IPS-18c (cell line): ENCODE results near the gene TBPL1.

Source experiments
- H3K4me3 ChIP-seq: 2 replicates; pipeline ENCODE4 v1.7.0; 2013; ENCODE audit warnings: low read depth, mild to moderate bottlenecking, low read length, moderate library complexity; ENCODE audit not compliant: insufficient read depth
- H3K9me3 ChIP-seq: one replicate; pipeline ENCODE4 v1.6.1; 2013; ENCODE audit warnings: mild to moderate bottlenecking, low read length, moderate library complexity; ENCODE audit not compliant: control insufficient read depth, insufficient read depth

The TBPL1 gene

DNA sequence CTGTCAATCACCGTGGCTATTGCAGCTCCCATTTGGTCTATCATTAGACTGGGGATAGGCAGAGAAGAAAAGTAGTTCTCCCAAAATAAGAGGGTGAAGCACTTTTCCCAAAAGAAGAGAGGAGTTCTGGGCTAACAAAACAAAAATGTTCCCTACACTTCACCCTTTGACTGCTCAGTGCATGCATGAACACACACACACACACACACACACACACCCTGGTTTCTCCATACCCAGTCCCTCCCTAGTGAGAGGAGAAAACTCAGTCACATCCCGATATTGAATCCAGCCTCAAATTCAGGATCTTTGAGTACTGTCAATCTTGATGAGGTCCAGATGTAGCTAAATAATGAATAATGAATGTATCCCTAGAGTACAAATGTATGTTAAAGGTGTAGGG lies 4.6 kb upstream of the TBPL1 start:
- H3K9me3 ChIP-seq: peaks cover 2% of the 10 kb centered on the region
- no peak overlapping the region for H3K4me3 ChIP-seq

DNA sequence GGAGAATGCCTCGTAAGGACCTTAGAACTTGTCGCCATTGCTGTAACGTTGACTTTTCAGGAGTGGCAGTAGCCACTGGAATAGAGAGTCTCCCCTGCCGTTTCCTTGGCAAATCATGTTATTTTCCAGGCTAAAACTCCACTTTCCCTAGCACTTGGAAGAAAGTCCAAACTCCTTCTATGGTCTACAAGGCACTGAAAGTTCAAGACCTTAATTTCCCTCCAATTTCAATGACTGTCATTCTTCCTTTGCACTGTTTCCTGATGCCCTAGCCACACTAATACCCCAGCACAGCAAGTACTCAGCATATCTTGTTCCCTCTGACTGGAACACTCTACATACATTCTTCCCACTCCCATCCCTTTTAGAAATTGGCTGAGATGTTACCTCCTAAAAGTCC lies 1.8 kb upstream of the TBPL1 start:
- no peak overlapping the region for H3K4me3 ChIP-seq
- peaks cover 2% of the 10 kb centered on the region for H3K9me3 ChIP-seq

DNA sequence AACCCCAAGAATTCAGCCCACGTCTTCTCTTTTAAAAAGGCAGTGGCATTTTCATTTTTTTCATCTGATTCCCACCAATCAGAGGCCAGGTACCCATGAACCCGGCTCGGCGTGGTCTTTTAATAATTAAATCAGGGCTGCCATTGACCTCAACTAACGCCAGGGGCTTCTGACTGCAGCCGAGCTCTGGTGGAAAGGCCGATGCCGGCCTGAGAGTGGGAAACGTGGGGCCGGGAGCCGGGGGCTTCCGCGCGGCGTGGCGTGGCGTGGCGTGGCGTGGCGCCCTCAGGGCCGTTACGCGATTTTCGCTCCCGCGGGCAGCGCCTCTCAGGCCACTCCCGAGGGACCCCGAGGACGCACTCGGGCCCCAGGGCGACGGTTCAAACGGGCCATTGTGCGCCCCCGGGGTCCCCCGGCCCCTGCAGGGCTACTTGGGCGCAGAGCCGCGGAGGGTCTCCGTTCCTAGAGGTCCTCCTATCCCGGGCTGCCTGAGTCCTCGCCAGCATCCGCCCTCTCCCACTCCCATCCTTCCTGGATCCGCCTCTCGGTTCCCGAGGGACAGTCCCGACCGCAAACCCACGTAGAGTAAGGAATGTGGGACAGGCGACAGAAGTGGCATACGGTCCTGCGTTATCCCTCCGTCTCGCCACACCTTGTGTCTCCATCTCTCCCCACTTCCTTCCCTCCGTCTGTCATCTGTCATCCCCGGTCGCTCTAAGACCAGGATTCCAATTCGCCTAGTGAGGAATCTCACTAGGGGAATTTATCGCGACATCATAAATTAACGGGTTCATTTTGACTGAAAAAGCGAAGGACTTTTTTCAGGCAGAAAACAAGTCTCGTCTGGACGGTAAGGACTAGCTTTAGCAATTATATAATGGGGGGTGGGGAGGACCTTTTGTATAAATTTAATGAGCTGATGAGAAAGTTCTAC lies 876 bp upstream of the TBPL1 start:
- peak overlapping the region; percentile 76 for H3K4me3 ChIP-seq
- H3K9me3 ChIP-seq: peaks cover 2% of the 10 kb centered on the region

DNA sequence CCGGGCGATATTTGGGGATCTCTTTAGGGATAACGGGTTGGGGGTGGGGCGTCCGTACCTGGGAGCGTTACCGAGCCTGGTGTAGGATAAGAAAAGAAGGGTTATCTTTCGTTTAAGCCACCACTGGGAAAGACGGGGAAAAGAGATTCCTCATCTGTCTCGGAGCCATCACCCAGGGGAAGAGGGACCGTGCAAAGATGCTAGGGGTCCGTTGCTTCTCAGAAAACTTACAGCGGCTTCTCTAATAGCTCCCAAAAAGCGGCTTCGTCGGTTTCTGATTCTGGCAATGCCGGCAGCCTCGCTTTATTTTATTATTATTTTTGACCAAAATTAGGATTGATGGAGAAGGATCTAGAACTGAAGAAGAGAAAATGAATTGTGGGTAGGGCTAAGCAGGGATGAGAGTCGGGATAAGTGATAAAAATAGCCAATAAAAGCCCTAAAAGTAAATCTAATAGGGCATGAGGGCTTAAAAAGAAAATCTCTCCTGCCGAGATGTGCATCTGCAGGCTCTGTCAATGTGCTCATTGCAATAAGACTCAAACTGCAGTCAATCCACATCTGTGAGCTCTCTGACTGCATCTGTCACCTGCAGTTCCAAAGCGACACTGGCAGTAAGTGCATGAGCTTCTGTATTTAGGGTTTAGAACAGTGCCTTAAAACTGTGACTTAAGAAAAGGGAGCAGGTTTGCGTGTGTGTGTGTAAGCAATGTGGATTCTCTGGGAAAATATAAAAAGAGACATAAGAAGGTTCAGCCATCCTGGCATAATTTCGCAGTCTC lies 801 bp downstream of the TBPL1 start:
- H3K9me3 ChIP-seq: peaks cover 2% of the 10 kb centered on the region

DNA sequence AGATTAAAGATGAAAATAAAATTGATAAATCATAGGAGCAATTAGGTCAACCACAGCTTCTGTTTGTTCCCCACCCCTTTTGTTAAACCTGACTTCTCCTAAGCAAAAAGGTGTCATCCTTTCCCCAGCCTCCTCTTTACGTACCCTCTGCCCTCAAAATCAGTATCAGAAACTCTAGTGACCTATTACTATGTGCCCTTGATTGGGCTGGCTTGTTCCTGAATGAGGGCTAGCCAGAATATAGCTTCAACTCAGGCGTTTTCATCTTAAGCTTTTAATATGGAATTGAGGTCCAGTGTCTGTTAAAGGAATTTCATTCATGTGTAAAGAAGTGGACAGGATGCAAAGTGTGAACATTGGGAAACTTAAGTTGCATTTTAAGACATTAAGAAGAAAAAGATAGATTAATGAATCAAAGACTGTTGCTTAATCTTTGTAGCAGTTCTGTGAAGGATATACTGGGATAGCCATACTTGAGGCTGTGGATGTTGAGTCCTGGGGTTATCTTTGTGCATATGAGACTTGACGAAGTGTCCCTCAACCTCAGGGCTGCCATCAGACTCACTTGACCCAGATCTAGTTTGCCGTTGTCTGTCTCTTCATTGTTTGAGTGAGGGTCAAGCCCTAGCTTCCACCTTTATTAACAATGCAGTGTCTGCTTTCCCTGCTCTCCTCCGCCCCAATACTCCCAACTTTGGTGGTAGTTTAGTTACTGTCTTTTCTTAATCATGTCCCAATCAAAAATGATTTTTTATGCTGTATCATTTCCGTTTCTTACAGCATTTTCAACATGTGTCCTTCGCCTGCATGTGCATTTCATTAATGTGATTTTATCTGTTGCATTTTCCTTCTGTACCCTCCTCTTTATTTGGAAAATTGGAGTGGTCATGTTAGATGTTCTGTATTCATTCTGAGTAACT lies 1.9 kb downstream of the TBPL1 start:
- Histone ChIP-seq H3K4me3 (no peak overlapping the region; the same call in 1 of the 2 replicates), H3K9me3 (peaks cover 2% of the 10 kb centered on the region)

More for the DNA sequence above, 801 bp downstream of the TBPL1 start:
- H3K4me3 ChIP-seq: peak overlapping the region; percentile 89

DNA sequence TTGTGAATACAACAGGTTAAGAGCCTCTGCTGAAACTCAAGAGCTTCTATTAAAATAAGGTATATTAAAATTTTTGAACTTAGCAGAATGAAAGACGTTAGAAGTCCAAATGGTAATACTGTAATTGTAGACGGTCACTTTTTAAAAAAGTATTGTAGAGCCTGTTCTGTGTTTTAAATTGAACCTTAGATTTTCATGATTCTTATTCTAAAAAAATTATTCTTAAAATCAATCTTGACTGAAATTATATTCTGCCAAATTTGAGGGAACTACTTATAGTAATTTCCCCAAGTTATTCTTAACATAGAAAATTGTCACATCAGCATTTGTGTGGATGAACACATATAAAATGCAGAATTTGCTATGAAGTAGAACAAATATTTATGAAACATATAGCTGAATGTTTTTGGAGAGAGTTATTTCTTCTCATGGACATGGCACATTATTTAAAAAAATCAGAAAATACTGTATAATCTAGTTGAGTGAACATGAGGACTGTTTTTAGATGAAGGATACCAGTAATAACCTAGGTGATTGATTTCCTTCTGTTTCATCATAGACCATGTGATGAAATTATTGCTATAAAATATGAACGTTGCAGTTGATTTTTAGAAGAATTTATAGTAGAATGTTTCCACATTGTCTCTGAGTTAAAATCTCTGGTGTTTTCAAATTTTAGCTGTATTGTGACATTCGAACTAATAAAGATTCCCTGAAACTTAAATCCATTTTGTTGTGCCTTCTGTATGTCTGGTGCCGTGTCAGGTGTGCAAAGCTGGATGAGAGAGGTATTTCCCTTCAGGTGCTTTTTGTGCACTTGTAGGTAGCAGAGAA lies 2.8 kb downstream of the TBPL1 start:
- H3K4me3 ChIP-seq: no peak overlapping the region
- H3K9me3 ChIP-seq: peaks cover 2% of the 10 kb centered on the region

DNA sequence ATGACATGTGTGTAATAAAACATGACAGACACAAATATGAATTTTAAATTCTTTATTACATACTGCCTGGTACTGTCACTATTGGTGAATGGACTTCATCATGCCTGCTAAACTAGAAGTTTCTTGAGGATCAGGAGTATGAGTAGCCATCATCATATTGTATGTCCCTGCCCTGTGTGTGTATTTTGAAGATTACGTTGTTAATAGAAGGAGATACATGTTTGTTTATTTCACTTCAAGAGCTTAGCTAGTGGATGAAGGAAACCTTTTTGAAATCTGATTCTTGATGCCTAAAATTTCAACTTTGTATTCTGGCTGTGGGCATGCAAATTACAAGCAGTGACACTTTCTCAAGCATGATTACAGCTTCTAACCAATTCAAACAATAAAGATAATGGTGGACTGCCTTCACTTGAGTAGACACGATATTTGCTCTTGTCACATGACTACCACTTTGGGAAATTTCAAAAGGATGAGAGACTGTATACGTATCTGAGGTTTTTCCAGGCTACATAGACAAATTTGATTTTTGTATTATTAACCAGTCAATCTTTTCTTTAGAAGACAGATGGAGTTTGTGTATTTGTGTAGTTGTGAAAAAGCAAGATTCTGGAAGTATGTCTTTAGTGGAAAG lies 3.5 kb downstream of the TBPL1 start:
- Histone ChIP-seq H3K9me3 (no peaks in the 10 kb centered on the region), H3K4me3 (no peak overlapping the region)

DNA sequence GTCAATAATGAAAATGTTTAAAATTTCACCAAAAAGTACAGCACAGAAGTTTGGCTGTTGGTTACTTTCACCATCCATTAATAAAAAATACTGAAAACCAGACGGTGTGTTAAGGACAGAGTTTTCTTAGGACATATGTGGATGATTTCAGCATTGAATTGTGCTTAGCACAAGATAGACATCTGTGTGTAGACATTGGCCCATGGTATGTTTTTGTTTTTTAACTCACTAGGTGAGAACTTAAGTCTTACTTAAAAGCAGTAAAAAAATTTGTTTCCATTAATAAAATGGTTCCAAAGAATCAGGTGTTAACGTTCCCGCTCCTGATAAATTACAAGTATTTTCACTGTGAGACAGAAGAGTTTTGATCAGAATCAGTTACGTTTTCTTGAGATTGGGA lies 4.2 kb downstream of the TBPL1 start:
- H3K9me3 ChIP-seq: no peaks in the 10 kb centered on the region
- H3K4me3 ChIP-seq: no peak overlapping the region

DNA sequence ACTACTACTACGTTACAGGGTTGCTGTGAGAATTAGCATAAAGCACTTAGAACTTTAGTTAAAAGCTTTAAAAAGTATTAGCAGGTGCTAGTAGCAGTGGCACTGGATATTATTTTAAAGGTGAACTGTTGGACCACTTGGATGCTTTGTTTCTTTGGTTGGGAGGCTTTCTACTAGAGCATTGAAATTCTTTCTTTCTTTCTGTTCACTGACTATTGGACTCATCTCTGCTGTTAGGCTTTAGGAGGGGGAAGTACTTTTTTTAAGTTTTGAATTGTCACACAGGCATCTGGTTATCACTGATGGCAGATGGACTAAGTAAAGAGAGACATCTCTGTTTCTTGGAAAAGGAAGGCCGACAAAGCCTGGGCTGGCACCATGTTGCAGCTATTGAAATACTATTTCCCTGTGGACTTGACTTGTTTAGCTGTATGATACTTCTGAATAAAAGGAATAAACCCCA lies 4.8 kb downstream of the TBPL1 start:
- Histone ChIP-seq H3K9me3 (no peaks in the 10 kb centered on the region), H3K4me3 (no peak overlapping the region)

DNA sequence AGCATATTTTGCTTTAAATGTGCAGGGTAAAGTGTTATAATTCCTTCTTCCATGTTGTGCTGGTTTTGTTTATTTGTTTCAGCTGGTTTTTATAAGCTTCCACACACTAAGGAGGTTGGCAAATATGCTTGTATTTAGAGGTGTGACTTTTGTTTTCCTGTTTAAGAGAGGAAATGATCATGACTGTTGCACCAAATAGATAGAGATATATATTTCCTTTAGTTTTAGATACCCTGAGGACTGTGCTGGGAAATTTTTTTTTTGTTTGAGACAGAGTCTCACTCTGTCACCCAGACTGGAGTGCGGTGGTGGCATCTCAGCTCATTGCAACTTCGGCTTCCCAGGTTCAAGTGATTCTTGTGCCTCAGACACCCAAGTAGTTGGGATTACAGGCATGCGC lies 5.8 kb downstream of the TBPL1 start:
- H3K4me3 ChIP-seq: no peak overlapping the region
- H3K9me3 ChIP-seq: no peaks in the 10 kb centered on the region

DNA sequence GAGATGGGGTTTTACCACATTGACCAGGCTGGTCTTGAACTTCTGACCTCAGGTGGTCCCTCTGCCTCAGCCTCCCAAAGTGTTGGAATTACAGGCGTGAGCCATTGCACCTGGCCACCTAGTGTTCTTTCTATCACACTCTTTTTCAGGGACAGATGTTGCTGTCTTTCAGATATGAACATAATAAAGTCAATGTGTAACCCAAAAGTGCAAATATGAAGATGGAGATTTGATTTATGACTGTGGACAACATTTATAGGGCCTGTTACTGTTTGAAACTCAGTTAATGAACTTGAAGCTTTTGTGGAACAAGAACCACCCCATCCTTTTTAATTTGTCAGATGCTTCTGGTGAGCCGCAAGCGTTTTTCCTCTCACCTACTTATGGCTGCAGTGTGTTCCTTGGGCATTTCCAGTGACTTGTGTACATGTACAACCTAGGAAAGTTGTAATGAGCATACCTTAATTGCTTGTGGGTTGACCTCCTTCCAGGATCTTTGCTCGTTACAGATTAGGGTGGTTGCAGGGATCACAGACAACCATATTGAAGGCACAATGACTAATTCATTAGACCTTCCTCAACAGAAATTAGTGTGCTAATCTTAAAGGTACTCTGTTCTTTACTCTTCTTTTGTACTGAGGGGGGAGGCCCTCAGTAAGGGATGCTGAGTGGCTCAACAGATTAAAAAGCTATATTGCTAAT lies 6.8 kb downstream of the TBPL1 start:
- H3K4me3 ChIP-seq: no peak overlapping the region

DNA sequence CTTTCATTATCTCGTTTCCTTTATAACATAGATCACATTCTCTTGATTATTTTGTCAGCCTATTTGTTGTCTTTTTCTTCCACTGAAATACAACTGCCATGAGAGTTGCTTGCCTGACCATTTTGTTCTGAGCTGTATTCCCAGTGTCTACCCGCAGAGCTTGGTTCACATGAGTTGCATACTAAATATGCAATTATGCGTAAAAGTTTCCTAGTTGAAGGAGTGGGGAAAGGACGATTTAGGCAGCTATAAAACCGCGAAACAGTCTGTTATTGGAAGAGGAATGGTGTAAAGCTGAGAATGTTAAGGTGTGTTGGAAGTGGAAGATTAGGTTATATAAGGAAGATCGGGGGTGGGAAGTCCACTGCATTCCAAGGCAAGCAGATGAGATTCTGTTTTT lies 8.8 kb downstream of the TBPL1 start:
- H3K4me3 ChIP-seq: no peak overlapping the region
- H3K9me3 ChIP-seq: no peaks in the 10 kb centered on the region

More for the DNA sequence above, 6.8 kb downstream of the TBPL1 start:
- no peaks in the 10 kb centered on the region for H3K9me3 ChIP-seq

DNA sequence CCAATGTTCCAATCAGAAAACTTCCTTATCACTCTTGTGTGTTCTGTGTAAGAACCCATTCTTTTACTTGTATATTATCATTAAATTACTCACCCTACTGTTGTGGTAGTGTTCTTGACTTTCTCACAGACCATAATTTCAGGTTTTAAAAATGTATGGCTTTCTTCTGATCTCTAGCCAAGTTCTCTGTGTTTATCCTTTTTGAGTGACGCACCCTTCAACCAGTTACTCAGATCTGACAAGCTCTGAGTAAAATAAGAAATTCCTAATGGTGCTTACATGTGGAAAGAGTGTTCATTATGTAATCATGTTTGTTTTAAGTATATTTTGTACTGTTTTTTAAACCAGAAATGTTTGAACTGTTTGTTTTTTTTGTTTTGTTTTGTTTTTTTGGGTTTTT lies 11.0 kb downstream of the TBPL1 start:
- Histone ChIP-seq H3K4me3 (no peak overlapping the region), H3K9me3 (no peaks in the 10 kb centered on the region)

DNA sequence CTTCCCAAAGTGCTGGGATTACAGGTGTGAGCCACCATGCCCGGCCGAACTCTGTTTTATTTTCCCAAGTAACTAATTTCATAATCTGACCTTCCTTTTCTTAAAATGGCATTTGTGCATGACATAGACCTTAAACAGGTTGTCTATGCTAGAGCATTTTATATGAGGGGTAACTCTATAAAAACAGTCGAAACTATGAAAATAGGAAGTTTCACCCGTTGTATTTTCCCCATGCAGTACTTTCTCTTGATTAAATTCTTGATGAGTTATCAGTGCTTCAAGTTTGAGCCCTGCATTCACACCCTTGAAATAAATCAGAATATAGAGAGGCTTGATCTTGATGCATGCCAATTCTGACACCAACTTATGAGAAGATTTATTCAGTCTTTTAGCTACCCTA lies 11.7 kb downstream of the TBPL1 start:
- H3K4me3 ChIP-seq: no peak overlapping the region

DNA sequence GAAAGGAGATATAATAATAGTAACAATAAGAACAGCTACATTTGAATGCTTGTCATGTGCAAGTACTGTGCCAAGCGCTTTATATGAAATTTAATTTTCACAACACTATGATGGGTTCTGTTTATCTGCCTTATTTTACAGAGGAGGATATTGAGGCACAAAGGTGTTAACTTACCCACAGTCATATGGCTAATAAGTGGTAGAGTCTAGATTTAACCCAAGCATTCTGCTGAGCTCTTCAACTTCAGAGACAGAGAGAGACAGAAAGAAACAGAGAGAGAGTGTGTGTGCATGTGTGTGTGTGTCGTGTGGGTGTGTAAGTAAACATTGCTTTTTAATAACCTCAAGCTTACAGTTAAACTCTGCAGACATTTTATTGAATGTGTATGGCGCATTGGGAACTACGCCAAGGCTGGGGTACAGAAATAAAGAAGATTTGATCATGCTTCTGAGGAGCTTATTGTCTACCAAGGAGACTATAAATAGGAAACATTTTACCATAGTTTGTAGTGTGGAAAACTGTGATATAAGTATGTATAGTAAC lies 12.9 kb downstream of the TBPL1 start:
- Histone ChIP-seq H3K9me3 (no peaks in the 10 kb centered on the region), H3K4me3 (no peak overlapping the region)

More for the DNA sequence above, 11.7 kb downstream of the TBPL1 start:
- no peaks in the 10 kb centered on the region for H3K9me3 ChIP-seq
